Limb (tissue), 2 donors: ENCODE results near the gene CALR.
A peak's percentile ranks its signal among the peaks of the same experiment; 100 is the strongest.
"Not testable (repeated sequence)": the region's sequence is repeated elsewhere in the genome, so short reads cannot be mapped to it uniquely, and the experiment has no call there.

Source experiments
- DNase-seq, 2 donors: peaks; one replicate each; pipeline ENCODE4 v3.0.0-alpha.2; 2016; ENCODE audit errors: extremely low spot score in 2 of 2

The CALR gene

DNA sequence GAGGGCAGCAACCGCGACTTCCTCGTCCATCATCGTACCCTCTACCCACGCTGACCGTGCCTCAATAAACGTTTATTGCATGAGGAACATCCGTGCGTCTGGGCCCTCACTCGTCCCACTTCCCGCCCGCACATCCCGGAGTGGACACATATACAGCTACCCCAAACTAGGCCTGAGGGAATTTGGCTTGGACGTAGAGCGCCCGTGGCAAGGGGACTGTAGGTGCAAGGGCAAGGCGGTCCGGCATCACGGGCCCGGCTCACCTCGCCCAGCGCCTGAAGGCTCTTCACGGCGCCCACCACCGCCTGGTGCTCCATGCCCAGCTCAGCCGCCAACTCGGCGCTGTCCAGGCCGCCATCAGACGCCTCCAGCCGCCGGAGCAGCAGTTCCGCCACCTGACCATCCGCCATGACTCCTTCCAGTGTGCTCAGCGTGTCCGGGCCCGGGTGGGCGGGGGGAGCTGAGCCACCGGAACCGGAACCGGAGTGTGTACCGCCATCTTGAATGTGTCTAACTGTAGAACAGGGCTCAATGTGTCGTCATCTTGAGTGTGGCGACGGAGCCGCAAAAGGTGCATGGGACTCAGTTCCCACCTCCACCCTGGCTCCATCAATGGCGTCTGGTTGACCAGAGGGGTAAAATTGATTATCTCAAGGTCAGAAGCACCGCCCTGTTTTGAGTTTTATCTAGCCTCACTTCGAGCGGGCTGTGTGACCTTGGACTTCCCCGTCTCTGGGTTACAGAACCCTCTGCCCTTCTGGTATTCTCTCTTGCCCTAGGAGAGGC lies 4.9 kb upstream of the CALR start, which contains the start of gene FARSA:
Gene FARSA, minus strand, starts transcription at position 425 of the 786 bp plus-strand sequence. Its CDS starts 15 bp downstream, at position 410.
- peak; percentile 86 to 94 for DNase-seq

DNA sequence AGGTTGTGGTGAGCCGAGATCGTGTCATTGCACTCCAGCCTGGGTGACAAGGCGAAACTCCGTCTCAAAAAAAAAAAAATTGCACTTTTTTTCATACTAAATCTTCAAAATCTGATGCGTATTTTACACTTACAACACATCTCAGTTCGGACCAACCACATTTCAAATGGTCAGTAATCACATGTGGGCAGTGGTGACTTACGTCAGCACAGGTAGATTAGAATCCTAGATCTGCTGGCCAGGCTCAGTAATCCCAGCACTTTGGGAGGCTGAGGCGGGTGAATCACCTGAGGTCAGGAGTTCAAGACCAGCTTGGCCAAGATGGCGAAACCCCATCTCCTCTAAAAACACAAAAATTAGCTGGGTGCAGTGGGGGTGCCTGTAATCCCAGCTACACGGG lies 3.3 kb upstream of the CALR start:
- no peak for DNase-seq

DNA sequence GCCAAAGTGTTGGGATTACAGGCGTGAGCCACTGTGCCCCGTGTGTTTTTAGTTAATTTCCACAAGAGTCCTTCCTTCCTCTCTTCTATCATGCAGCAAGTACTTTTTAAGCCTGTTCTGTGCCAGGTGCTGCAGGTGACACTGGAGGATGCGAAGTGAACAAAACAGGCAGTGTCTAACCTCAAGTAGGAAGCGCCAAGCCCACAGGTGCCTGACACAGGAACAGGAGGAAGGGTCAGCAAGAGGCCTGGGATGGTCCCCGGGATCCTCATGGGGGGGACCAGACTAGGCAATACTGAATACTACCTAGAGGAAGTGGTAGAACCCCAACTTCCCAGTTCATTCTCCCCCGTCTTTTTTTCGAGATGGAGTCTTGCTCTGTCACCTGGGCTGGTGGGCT lies 1.8 kb upstream of the CALR start:
- DNase-seq: no peak

DNA sequence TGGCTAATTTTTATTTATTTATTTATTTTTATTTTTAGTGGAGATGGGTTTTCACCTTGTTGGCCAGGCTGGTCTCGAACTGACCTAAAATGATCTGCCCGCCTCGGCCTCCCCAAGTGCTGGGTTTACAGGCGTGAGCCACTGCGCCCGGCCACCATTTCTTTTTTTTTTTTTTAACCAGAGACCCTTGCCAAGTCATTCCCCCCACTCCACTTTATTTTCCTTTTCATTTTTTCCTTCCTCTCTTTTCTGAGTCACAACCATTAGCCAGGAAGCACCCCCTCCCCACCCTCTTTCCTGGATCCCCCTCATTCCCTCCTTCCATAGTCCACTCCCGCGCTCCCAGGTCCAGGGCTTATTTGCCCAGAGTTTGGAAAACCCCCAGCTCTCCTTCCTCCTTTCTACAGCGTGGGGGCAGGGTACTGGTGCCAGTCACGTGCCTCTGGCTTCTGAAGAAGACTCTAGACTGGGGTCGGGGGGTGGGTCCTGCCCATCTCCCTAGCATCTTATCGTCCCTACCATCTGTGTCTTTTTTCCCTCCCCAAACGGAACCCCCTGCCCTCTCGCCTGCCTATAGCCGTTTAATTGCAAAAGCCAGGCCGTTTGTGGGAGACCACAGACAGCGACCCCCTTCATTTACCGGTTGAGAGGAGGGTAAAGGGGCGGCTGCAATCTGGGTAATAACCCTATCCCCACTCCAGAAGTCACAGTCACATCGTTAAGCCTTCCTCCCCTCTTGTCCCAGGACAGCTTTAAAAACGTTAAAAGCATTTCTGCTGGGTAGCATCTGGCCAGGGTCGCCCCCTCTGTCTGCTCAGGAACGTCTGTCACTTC lies 1.1 kb upstream of the CALR start:
- DNase-seq: peak in 1 of 2 donors; percentile 54

DNA sequence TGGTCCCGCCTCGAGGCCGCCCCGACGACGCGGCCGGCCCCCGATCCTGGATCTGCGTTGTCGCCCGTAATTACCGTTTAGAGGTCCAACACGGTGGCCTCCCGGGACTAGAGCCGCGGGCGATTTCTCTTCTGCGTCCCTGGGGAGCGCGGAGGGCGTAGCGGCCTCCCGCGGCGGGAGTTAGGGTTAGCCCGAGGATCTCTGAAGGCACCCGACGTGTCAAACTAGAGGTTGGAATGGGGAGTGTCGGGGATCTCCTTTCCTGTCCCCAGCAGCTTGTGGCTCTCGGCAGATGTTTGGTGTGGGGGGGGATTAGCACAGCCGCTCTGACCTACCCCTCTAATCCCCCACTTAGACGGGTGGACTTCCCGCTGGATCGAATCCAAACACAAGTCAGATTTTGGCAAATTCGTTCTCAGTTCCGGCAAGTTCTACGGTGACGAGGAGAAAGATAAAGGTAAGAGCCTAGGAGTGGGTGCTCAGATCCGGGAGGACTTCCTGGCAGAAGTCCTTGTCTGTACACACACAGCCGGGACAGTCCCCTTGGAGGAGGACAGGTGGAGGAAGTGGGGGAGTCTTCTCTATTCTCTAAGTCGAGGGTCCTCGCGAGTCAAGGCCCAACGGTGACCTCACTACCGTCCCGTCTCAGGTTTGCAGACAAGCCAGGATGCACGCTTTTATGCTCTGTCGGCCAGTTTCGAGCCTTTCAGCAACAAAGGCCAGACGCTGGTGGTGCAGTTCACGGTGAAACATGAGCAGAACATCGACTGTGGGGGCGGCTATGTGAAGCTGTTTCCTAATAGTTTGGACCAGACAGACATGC lies 581 bp downstream of the CALR start:
- no peak for DNase-seq

DNA sequence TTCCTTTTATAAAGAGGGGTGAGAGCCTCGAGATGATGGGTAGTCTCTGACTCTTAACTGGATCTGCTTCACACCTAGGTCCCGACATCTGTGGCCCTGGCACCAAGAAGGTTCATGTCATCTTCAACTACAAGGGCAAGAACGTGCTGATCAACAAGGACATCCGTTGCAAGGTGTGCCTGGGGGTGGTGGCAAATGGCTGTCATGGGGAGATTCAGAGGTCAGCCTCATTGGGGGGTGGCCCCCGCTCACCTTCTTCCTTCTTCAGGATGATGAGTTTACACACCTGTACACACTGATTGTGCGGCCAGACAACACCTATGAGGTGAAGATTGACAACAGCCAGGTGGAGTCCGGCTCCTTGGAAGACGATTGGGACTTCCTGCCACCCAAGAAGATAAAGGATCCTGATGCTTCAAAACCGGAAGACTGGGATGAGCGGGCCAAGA lies 1.6 kb downstream of the CALR start:
- no peak for DNase-seq

DNA sequence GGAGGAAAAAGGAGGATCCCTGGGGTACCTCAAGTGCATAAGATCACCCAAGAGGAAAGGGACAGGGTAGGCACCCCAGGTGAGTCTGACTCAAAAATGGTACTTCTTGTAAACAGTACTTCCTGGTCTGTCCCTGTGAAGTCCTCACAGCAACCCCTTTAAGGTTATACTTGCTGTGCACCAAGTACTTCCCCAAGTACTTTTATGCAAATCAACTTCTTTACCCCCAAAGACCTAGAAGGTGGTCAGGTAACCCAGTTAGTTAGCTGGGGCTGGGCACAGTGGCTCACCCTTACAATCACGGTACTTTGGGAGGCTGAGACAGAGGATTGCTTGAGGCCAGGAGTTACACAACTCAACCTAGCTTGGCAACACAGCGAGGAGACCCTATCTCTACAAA lies 2.5 kb downstream of the CALR start:
- DNase-seq: no peak

DNA sequence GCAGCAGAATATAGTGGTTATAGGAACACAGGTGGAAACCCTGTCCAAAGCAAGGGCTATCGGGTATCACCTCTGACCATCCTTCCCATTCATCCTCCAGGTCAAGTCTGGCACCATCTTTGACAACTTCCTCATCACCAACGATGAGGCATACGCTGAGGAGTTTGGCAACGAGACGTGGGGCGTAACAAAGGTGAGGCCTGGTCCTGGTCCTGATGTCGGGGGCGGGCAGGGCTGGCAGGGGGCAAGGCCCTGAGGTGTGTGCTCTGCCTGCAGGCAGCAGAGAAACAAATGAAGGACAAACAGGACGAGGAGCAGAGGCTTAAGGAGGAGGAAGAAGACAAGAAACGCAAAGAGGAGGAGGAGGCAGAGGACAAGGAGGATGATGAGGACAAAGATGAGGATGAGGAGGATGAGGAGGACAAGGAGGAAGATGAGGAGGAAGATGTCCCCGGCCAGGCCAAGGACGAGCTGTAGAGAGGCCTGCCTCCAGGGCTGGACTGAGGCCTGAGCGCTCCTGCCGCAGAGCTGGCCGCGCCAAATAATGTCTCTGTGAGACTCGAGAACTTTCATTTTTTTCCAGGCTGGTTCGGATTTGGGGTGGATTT lies 5.1 kb downstream of the CALR start:
- DNase-seq: no peak

DNA sequence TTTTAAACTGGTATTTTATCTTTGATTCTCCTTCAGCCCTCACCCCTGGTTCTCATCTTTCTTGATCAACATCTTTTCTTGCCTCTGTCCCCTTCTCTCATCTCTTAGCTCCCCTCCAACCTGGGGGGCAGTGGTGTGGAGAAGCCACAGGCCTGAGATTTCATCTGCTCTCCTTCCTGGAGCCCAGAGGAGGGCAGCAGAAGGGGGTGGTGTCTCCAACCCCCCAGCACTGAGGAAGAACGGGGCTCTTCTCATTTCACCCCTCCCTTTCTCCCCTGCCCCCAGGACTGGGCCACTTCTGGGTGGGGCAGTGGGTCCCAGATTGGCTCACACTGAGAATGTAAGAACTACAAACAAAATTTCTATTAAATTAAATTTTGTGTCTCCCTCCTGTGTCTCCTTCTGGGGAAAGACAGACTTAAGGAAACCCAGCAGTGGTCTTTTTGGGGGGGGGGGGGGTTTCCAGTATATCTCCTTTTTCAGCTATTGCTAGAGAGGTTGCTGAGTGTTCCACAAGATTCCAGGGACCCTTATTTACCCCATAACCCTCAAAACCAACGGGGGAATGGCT lies 5.8 kb downstream of the CALR start:
- DNase-seq: no peak

DNA sequence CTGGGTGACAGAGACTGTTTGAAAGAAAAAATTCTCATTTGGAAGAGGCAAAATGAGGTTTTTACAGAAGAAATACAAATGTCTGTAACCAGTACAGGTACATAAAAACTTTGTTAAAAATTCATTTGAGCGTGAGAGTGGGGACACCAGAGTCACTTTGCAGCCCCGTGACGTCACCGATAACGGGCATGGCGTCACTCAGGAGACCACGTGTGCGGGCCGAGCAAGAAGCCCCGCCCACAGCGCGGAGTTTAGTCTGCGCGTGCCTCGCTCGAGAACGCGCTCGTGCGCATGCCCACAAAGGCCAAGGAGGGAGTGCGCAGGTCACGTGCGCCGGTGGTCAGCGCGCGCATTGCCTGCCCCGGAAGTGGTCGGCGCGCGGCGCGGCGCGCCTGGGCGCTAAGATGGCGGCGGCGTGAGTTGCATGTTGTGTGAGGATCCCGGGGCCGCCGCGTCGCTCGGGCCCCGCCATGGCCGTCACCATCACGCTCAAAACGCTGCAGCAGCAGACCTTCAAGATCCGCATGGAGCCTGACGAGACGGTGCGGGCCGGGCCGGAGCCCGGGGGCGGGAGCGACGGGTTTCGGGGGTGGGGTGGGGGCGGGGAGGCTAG lies 7.2 kb downstream of the CALR start, which contains the start of gene RAD23A:
Gene RAD23A, plus strand, starts transcription at position 384 of the 613 bp plus-strand sequence. Its CDS starts 87 bp downstream, at position 471.
- peak; percentile 98 for DNase-seq

DNA sequence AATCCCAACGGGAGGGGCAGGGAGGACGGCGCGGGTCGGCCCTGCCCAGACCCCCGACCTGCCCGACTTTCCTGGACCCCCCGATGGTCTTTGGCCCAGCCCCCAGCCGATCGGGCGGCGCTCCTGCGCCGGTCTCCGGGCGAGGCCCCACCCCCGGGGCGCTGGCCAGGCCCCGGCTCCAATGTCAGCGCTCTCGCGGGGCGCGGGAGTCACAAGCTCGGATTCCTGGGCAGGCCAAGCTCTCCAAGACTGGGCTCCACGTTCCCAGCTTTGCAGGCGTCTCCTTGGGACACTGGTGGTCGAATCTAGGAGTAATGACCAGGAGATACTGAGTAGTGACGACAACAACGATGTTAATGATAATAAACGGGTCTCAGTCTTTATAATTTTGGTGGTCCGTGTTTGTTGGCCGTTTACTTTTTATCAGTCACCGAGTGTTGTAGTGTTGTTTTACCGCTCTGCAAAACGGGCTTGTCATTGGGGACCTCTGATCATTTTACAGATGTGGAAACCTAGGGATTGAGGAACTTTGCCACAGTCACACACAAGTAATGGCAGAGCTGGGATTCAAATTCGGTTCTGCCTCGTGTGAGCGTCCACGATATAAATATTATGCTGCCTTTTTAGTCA lies 7.8 kb downstream of the CALR start:
- DNase-seq: peak; percentile 61 to 81

DNA sequence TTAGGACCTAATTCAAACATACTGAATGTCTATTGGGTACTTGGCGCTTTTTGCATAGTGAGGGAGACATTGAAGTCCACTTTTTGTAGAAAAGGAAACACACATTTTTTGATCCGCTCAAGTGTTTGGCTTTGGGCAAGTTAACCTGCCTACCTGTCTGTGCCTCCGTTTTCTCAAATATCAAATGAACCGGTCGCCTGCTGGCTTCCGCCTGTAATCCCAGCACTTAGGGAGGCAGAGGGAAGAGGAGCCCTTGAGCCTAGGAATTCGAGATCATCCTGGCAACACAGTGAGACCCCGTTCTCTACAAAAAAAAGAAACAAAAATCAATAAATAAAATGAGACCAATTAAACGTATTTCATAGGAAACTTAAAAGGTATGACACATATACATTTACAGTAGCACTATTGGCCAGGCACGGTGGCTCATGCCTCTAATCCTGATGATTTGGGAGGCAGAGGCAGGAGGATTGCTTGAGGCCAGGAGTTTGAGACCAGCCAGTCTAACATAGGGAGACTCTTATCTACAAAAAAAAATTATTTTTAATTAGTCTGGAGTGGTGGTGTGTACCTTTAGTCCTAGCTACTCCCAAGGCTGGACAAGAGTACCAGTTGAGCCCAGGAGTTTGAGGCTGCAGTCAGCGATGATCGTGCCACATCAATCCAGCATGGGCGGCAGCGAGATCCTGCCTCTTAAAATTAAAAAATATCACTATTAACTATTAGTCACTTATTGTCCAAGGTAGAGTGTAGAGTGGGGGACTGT lies 8.5 kb downstream of the CALR start:
- DNase-seq: no peak

DNA sequence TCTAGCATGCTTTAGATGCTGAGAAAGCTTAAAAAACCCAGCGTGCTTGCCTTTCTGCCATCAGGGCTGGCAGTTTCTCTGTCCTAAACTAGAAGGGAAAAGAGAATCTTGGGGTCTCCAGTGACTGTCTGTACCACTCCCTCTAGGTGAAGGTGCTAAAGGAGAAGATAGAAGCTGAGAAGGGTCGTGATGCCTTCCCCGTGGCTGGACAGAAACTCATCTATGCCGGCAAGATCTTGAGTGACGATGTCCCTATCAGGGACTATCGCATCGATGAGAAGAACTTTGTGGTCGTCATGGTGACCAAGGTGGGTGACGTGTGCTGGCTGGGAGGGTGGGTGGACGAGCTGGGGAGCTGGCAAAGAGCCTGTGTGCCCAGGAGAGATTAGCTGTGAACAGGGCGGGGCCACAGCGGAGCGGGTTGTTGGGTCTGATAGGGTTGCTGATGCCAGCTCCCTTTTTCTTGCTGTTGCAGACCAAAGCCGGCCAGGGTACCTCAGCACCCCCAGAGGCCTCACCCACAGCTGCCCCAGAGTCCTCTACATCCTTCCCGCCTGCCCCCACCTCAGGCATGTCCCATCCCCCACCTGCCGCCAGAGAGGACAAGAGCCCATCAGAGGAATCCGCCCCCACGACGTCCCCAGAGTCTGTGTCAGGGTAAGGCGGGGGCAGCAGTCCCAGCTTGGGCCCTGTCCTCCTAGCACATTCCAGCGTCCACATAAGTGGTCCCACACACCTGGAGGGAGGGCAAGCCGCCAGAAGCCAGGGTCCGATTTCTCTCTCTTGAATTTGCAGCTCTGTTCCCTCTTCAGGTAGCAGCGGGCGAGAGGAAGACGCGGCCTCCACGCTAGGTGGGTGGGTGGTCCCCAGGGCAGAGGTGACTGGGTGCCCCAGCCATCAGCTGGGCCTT lies 9.5 kb downstream of the CALR start:
- DNase-seq: peak in 1 of 2 donors; percentile 35

DNA sequence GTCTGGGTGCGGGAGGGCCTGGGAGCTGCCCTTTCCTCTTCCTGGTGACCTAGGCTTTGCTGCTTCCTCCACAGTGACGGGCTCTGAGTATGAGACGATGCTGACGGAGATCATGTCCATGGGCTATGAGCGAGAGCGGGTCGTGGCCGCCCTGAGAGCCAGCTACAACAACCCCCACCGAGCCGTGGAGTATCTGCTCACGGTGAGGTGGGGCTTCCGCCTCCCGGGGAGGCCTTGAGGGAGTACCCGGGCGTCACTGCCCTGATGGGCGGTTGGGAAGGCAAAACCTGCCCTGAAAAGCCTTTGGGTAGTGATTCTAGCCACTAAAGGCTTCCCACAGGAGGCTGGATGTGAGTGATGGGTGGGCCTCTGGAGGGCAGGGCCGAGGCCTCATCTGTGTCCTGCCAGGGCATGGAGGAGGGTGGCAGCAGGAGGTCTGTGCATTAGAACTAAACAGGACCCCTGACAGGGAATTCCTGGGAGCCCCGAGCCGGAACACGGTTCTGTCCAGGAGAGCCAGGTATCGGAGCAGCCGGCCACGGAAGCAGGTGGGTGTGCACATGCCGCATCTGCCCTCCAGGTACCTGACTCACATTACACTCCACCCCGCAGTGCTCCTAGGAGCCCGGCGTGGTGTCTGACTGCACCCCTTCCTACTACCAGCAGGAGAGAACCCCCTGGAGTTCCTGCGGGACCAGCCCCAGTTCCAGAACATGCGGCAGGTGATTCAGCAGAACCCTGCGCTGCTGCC lies 10.4 kb downstream of the CALR start:
- DNase-seq: no peak

DNA sequence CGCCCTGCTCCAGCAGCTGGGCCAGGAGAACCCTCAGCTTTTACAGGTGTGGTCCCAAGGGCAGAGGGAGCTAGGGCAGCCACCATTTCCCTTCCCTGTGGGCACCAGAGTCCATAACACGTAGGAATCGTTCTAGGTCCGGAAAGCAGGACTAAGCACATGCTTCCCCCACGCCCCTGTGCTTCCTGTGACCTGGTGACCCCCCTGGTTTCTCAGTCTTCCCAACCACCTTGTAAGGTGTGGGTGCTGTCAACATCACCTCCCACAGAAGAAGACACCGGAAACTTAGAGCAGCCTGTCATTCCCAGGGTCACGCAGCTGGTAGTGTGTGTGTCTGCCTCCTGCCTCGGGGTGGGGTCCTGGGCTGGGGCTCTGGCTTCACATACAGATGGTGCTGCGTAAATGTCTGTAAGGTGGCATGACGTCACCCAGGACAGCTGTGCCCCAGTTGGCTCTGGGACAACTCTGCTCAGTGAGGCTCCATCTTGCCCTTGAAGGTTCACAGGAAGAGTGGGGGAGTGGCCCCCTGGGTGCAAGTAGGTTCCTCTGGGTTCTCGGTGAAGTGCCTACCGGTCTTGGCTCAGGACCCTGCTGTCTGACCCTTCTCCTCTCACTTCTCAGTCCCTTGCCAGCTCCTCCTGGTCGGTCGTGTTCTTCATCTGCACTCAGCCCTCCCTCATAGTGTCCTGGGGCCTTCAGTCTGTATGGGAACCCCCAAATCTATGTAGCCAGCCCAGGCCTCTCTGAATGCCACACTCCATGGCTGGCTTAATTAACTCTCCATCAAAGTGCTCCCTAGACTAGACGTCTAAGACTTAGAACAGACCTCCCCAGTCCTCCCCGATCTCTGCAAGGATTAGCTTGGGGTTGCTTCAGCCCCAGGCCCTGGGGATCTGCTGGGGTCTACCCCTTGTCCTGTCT lies 11.2 kb downstream of the CALR start:
- no peak for DNase-seq

DNA sequence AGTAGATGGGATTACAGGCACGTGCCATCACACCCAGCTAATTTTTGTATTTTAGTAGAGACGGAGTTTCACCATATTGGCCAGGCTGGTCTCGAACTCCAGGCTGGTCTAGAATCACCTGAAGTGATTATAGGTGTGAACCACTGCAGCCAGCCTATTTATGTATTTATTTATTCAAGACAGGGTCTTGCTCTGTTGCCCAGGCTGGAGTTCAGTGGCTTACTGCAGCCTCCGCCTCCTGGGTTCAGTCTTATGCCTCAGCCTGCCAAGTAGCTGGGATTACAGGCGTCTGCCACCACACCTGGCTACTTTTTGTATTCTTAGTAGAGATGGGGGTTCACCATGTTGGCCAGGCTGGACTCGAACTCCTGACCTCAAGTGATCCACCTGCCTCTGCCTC lies 13.6 kb downstream of the CALR start:
- DNase-seq: not testable (repeated sequence)
